SK-N-SH (cell line): ENCODE measurements around the gene SLCO2B1. TPM values are rescaled to one million over a fixed set of nuclear protein-coding genes. Genes with fewer than 3 reads are reported as not detected.
A peak's percentile ranks its signal among the peaks of the same experiment; 100 is the strongest.

Source experiments
- CTCF ChIA-PET: fragments of 300-600, 350-600 bp; formaldehyde crosslinking; extraction: SDS; loops from one replicate; lab custom pipeline; 2021; lab: Yijun Ruan, JAX
- POLR2A ChIA-PET: fragments of 350-600 bp; sonication (Branson Sonifier 250); formaldehyde crosslinking; extraction: SDS; loops from one replicate; lab custom pipeline; 2020; ENCODE audit warnings: antibody characterized with exemption, inconsistent platforms; lab: Yijun Ruan, JAX
- DNase-seq: peaks from one replicate; pipeline ENCODE4 v3.0.0; 2012
- H2AFZ ChIP-seq: fragments of 200-600 bp; sonication (generic); 2 replicates; pipeline ENCODE4 v1.8.1; 2016; ENCODE audit warnings: antibody characterized with exemption, mild to moderate bottlenecking, low read depth
- H3F3A ChIP-seq: fragments of 200-600 bp; sonication (generic); replicated peaks from 2 replicates; pipeline ENCODE3; 2016; ENCODE audit warnings: antibody characterized with exemption, mild to moderate bottlenecking; ENCODE audit not compliant: insufficient read depth
- H3K27ac ChIP-seq, 2 experiments: fragments of 200-500 bp in 1 of 2; fragments of 200-600 bp in 1 of 2; sonication (Bioruptor generic) in 1 of 2; sonication (generic), shearing (Covaris generic) in 1 of 2; 2 replicates each; pipeline versions ENCODE4 v1.5.1 to v1.6.1; 2014 to 2016; ENCODE audit warnings: low read depth in 2 of 2, inconsistent platforms in 1 of 2, low read length in 1 of 2, mild to moderate bottlenecking in 1 of 2, mixed read lengths in 1 of 2
- H3K27me3 ChIP-seq: fragments of 200-600 bp; sonication (generic), shearing (Covaris generic); 2 replicates; pipeline ENCODE4 v1.6.1; 2016; ENCODE audit warnings: mixed run types; ENCODE audit not compliant: insufficient read depth
- H3K36me3 ChIP-seq, 2 experiments: fragments of 200-500 bp in 1 of 2; fragments of 200-600 bp in 1 of 2; sonication (Bioruptor generic) in 1 of 2; sonication (generic) in 1 of 2; replicated peaks in 1 of 2; 2 replicates each; pipeline versions ENCODE3 to v1.5.1; 2014 to 2016; ENCODE audit warnings: low read length in 1 of 2, mild to moderate bottlenecking in 1 of 2; ENCODE audit not compliant: insufficient read depth in 2 of 2, control insufficient read depth in 1 of 2
- H3K4me1 ChIP-seq, 2 experiments: fragments of 200-500 bp in 1 of 2; fragments of 200-600 bp in 1 of 2; sonication (Bioruptor generic) in 1 of 2; sonication (generic), shearing (Covaris generic) in 1 of 2; 2 replicates each; pipeline versions ENCODE4 v1.5.1 to v1.6.1; 2014 to 2016; ENCODE audit warnings: low read depth in 1 of 2, low read length in 1 of 2, mixed run types in 1 of 2; ENCODE audit not compliant: insufficient read depth in 2 of 2, control insufficient read depth in 1 of 2
- H3K4me2 ChIP-seq: fragments of 200-600 bp; sonication (generic), shearing (Covaris generic); 2 replicates; pipeline ENCODE4 v1.6.1; 2017; ENCODE audit warnings: mixed run types
- H3K4me3 ChIP-seq, 2 experiments: fragments of 200-500 bp in 1 of 2; fragments of 200-600 bp in 1 of 2; sonication (Bioruptor generic) in 1 of 2; sonication (generic), shearing (Covaris generic) in 1 of 2; 2 replicates each; pipeline versions ENCODE4 v1.5.1 to v1.8.1; 2014 to 2016; ENCODE audit warnings: low read depth in 2 of 2, inconsistent platforms in 1 of 2, low read length in 1 of 2, mild to moderate bottlenecking in 1 of 2, mixed read lengths in 1 of 2, moderate library complexity in 1 of 2
- H3K79me2 ChIP-seq: fragments of 200-600 bp; sonication (generic); 2 replicates; pipeline ENCODE4 v1.8.1; 2017; ENCODE audit warnings: mild to moderate bottlenecking; ENCODE audit not compliant: insufficient read depth
- H3K9ac ChIP-seq: fragments of 200-600 bp; sonication (generic); 2 replicates; pipeline ENCODE4 v1.6.1; 2017; ENCODE audit warnings: mixed run types
- H3K9me2 ChIP-seq: fragments of 200-600 bp; sonication (generic); 2 replicates; pipeline ENCODE4 v1.6.1; 2017; ENCODE audit warnings: mixed run types
- H3K9me3 ChIP-seq: fragments of 200-600 bp; sonication (generic); 2 replicates; pipeline ENCODE4 v1.6.1; 2017; ENCODE audit warnings: mixed run types, mild to moderate bottlenecking, moderate library complexity
- H4K20me1 ChIP-seq: fragments of 200-600 bp; sonication (generic); 2 replicates; pipeline ENCODE4 v1.6.1; 2017; ENCODE audit warnings: mild to moderate bottlenecking, mixed run types; ENCODE audit not compliant: insufficient read depth
- FOSL2 ChIP-seq: IDR thresholded peaks from 2 replicates; pipeline ENCODE4 v1.4.0; 2012; ENCODE audit warnings: low read depth, mild to moderate bottlenecking, moderate library complexity, borderline replicate concordance
- GABPA ChIP-seq: IDR thresholded peaks from 2 replicates; pipeline ENCODE4 v1.4.0; 2012; ENCODE audit warnings: low read depth, mild to moderate bottlenecking
- JUND ChIP-seq: IDR thresholded peaks from 2 replicates; pipeline ENCODE4 v1.4.0; 2012
- RAD21 ChIP-seq: IDR thresholded peaks from 2 replicates; pipeline ENCODE4 v1.6.1; 2012; ENCODE audit warnings: mild to moderate bottlenecking, low read length
- RFX5 ChIP-seq: IDR thresholded peaks from 2 replicates; pipeline ENCODE4 v1.6.1; 2012; ENCODE audit warnings: mild to moderate bottlenecking, improper control_type of control experiment, low read length
- SMC3 ChIP-seq: IDR thresholded peaks from 2 replicates; pipeline ENCODE4 v1.6.1; 2012; ENCODE audit warnings: low read depth, low read length, improper control_type of control experiment
- TAF1 ChIP-seq: IDR thresholded peaks from 2 replicates; pipeline ENCODE4 v1.6.1; 2012; ENCODE audit warnings: low read depth, mild to moderate bottlenecking, low read length, moderate library complexity, borderline replicate concordance
- TCF12 ChIP-seq: IDR thresholded peaks from 2 replicates; pipeline ENCODE4 v1.4.0; 2012
- WGBS: methylation state at CpG from one replicate; pipeline ENCODE4 v1.1.6; 2017; ENCODE audit warnings: low lambda C conversion rate; 5-methylcytosine and 5-hydroxymethylcytosine counted together
- polyA plus RNA-seq, 3 experiments: library from polyadenylated mRNA; depleted of rRNA; stranded (reverse); fragments of >200 nt; gene quantifications; 2 replicates each; pipeline ENCODE4 v1.2.3, GENCODE V29; 2012
- TF ChIP-seq, protein P1 (sequence below): fragments of 150-350 bp; IDR thresholded peaks from 2 replicates; pipeline ENCODE4 v1.6.1; 2017; ENCODE audit warnings: antibody characterized with exemption, low read length, low read depth, borderline replicate concordance
- TF ChIP-seq, protein P2 (sequence below): IDR thresholded peaks from 2 replicates; pipeline ENCODE4; 2012
- TF ChIP-seq, protein P3 (sequence below): fragments of 150-350 bp; IDR thresholded peaks from 2 replicates; pipeline ENCODE4 v1.6.1; 2016; ENCODE audit warnings: mild to moderate bottlenecking, low read depth, low read length
- TF ChIP-seq, protein P4 (sequence below): IDR thresholded peaks from 2 replicates; pipeline ENCODE4 v1.4.0; 2012; ENCODE audit warnings: low read depth

The SLCO2B1 gene
- polyA plus RNA-seq, 1 of the 3 experiments (the other 2 are of a cell fraction), result 0.18 TPM

DNA sequence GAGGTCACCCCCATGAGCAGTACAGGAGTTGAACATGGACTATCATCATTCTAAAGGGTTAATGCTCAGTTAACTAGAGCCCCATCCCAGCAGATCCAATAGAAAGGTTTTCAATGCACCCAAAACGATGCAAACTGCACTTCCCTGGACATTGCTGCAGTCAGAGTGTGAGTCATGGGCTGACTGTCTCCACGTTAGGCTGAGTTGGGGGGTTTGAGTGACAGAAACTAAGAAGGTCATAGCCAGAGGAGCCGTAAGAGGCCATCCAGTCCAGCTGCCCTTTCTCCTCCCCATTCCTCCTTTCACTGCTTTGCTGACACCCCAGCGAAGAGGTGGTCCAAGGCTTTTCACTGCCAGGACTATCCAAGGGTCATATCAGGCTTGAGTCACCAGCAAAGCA, 43.7 kb upstream of the SLCO2B1 start:
- no peak for DNase-seq
- 19% methylated on average over 3 of the region's 4 CpGs for WGBS
- no peak overlapping the region for H2AFZ ChIP-seq
- H3K9me2 ChIP-seq, result no peaks in the 10 kb centered on the region
- H4K20me1 ChIP-seq, result no peaks in the 10 kb centered on the region
- no peaks in the 10 kb centered on the region for H3K79me2 ChIP-seq
- no peak overlapping the region for H3K9ac ChIP-seq
- ChIA-PET POLR2A (no interaction called here), CTCF (no interaction called here)
- H3K27ac ChIP-seq, result peak overlapping the region in 1 of 2 experiments; percentile 58; a peak in 2 of 4 replicates
- no peak overlapping the region for H3K4me3 ChIP-seq
- H3K4me2 ChIP-seq, result peak overlapping the region; percentile 52
- peaks cover 36% of the 10 kb centered on the region for H3F3A ChIP-seq
- H3K4me1 ChIP-seq, result peaks cover 0 to 14% of the 10 kb centered on the region in 2 experiments; a peak in 2 of 4 replicates
- H3K36me3 ChIP-seq, result no peaks in the 10 kb centered on the region
- peak; percentile 38; the same call in 1 of the 2 replicates for TF ChIP-seq JUND
- TF ChIP-seq FOSL2, result peak; percentile 55; the same call in 1 of the 2 replicates
- 0 out of 2 replicates have a peak, but pooled peaks have one; percentile 5 for TF ChIP-seq TCF12
- TF ChIP-seq, protein P1, sequence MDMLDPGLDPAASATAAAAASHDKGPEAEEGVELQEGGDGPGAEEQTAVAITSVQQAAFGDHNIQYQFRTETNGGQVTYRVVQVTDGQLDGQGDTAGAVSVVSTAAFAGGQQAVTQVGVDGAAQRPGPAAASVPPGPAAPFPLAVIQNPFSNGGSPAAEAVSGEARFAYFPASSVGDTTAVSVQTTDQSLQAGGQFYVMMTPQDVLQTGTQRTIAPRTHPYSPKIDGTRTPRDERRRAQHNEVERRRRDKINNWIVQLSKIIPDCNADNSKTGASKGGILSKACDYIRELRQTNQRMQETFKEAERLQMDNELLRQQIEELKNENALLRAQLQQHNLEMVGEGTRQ, result no peak
- no peak for TF ChIP-seq RAD21
- TF ChIP-seq, protein P2, sequence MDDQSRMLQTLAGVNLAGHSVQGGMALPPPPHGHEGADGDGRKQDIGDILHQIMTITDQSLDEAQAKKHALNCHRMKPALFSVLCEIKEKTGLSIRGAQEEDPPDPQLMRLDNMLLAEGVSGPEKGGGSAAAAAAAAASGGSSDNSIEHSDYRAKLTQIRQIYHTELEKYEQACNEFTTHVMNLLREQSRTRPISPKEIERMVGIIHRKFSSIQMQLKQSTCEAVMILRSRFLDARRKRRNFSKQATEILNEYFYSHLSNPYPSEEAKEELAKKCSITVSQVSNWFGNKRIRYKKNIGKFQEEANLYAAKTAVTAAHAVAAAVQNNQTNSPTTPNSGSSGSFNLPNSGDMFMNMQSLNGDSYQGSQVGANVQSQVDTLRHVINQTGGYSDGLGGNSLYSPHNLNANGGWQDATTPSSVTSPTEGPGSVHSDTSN, result peak; percentile 81
- TF ChIP-seq, protein P3, sequence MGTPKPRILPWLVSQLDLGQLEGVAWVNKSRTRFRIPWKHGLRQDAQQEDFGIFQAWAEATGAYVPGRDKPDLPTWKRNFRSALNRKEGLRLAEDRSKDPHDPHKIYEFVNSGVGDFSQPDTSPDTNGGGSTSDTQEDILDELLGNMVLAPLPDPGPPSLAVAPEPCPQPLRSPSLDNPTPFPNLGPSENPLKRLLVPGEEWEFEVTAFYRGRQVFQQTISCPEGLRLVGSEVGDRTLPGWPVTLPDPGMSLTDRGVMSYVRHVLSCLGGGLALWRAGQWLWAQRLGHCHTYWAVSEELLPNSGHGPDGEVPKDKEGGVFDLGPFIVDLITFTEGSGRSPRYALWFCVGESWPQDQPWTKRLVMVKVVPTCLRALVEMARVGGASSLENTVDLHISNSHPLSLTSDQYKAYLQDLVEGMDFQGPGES, result no peak
- TF ChIP-seq GABPA, result no peak
- H3K9me3 ChIP-seq, result 0 out of 2 replicates have a peak, but pooled peaks cover 6% of the 10 kb centered on the region
- no peaks in the 10 kb centered on the region for H3K27me3 ChIP-seq

DNA sequence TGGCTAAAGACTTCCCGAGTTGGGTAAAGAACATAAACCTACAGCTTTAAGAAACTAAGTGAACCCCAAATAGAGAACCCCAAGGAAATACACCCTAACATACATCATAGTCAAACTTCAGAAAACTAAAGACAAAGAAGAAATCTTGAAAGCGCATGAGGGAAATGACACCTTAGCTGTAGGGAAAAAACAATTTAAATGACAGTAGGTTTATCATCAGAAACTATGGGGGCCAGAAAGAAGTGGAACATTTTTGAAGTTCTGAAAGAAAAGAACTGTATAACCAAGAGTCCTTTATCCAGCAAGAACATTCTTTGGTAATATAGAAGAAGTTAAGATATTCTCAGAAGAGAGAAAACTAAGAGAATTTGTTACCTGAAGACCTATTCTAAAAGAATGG, 38.7 kb upstream of the SLCO2B1 start:
- WGBS, result 49% methylated on average over 2 of the region's 2 CpGs

More for the DNA sequence above, 38.7 kb upstream of the SLCO2B1 start:
- Histone ChIP-seq H3K4me2 (no peak overlapping the region), H4K20me1 (no peaks in the 10 kb centered on the region), H3K9ac (no peak overlapping the region), H3K4me3 (no peak overlapping the region), H3K9me2 (no peaks in the 10 kb centered on the region), H2AFZ (no peak overlapping the region), H3K27ac (no peak overlapping the region), H3K36me3 (no peaks in the 10 kb centered on the region), H3K9me3 (0 out of 2 replicates have a peak, but pooled peaks cover 6% of the 10 kb centered on the region), H3F3A (peaks cover 4% of the 10 kb centered on the region), H3K27me3 (no peaks in the 10 kb centered on the region)
- no peak for DNase-seq
- POLR2A ChIA-PET, result no interaction called here
- CTCF ChIA-PET, result interaction anchor here (0.8 to 1.2 kb wide), 2 partner anchors 35 to 130 kb away, joined by 3 to 4 read pairs; no protein-coding TSS in a partner anchor
- TF ChIP-seq, protein P3, result no peak
- TF ChIP-seq RFX5, result no peak
- TF ChIP-seq JUND, result no peak
- TF ChIP-seq, protein P4, sequence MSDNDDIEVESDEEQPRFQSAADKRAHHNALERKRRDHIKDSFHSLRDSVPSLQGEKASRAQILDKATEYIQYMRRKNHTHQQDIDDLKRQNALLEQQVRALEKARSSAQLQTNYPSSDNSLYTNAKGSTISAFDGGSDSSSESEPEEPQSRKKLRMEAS, result no peak
- no peak for TF ChIP-seq TAF1
- no peak for TF ChIP-seq SMC3
- TF ChIP-seq, all 33 proteins: peak for 0
- H3K4me1 ChIP-seq, result 0 out of 4 replicates have a peak, but pooled peaks cover 0 to 7% of the 10 kb centered on the region in 2 experiments
- H3K79me2 ChIP-seq, result no peaks in the 10 kb centered on the region
